Keratinocyte (primary cell): ENCODE data around the gene MME.

Source experiments
- EZH2 ChIP-seq: IDR thresholded peaks from one replicate; pipeline ENCODE4 v1.6.1; 2012; ENCODE audit warnings: inconsistent platforms, mild to moderate bottlenecking, low read length, moderate library complexity
- TF ChIP-seq, protein P1 (sequence below), 3 experiments: IDR thresholded peaks in 1 of 3; conservative IDR thresholded peaks in 1 of 3; optimal IDR thresholded peaks in 1 of 3; 2 replicates in 2 of 3; 3 replicates in 1 of 3; pipeline versions ENCODE3 to v1.5.1; 2011; ENCODE audit warnings: low read length in 3 of 3, mild to moderate bottlenecking in 3 of 3, moderate library complexity in 2 of 3, control low read depth in 1 of 3, inconsistent platforms in 1 of 3; ENCODE audit not compliant: insufficient read depth in 2 of 3; ENCODE audit errors: extremely low read depth in 1 of 3

DNA sequence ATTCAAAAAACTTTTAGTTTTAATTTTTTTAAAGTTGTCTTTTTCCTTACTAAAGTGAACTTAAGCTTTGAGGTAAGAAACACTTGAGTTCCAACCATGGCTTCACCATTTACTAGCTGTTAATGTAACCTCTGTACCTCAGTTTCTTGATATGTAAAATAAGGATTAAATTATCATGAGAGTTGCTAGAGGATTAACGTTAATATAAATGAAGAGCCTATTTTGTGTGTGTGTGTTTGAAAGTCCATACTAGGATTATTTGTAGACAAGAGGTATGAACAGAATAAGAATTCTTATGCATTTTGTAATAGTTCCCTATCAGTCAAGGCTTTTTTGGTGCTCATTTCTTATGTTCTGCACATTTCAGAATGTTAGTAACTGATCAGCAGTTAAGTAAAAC is 93.7 kb downstream of the MME start:
- TF ChIP-seq, protein P1, sequence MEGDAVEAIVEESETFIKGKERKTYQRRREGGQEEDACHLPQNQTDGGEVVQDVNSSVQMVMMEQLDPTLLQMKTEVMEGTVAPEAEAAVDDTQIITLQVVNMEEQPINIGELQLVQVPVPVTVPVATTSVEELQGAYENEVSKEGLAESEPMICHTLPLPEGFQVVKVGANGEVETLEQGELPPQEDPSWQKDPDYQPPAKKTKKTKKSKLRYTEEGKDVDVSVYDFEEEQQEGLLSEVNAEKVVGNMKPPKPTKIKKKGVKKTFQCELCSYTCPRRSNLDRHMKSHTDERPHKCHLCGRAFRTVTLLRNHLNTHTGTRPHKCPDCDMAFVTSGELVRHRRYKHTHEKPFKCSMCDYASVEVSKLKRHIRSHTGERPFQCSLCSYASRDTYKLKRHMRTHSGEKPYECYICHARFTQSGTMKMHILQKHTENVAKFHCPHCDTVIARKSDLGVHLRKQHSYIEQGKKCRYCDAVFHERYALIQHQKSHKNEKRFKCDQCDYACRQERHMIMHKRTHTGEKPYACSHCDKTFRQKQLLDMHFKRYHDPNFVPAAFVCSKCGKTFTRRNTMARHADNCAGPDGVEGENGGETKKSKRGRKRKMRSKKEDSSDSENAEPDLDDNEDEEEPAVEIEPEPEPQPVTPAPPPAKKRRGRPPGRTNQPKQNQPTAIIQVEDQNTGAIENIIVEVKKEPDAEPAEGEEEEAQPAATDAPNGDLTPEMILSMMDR (optimal IDR thresholded peaks at IDR 0.05 in 1 of 3, IDR thresholded peaks at IDR 0.05 in 1 of 3, conservative IDR thresholded peaks at IDR 0.05 in 1 of 3; ENCODE audit: extremely low read depth in 1 of 3, insufficient read depth in 2 of 3, low read length in 3 of 3): no peak
- TF ChIP-seq EZH2: no peak
